Kidney epithelial cell (primary cell): Measurements from ENCODE around the gene FANCI. TPM values are rescaled to one million over a fixed set of nuclear protein-coding genes. Genes with fewer than 3 reads are reported as not detected.

Experiments
- DNase-seq: peaks from one replicate; pipeline ENCODE4 v3.0.0-alpha.2; 2010; ENCODE audit warnings: low read depth
- H3K27me3 ChIP-seq: 2 replicates; pipeline ENCODE4 v1.6.0; 2011; ENCODE audit warnings: low read length; ENCODE audit not compliant: control insufficient read depth, insufficient read depth
- H3K36me3 ChIP-seq: 2 replicates; pipeline ENCODE4 v1.5.1; 2011; ENCODE audit warnings: low read length; ENCODE audit not compliant: control insufficient read depth, insufficient read depth
- H3K4me3 ChIP-seq: 2 replicates; pipeline ENCODE4 v1.5.1; 2011; ENCODE audit warnings: low read depth, mild to moderate bottlenecking, control low read depth, low read length
- CTCF ChIP-seq: IDR thresholded peaks from 2 replicates; pipeline ENCODE4 v1.5.1; 2011; ENCODE audit warnings: mild to moderate bottlenecking, moderate library complexity, low read length, control low read depth, inconsistent platforms; ENCODE audit not compliant: insufficient read depth, poor library complexity, severe bottlenecking
- total RNA-seq: library from RNA; depleted of rRNA; stranded (reverse); fragments of >200 nt; gene quantifications from 2 replicates; pipeline ENCODE4 v1.2.3, GENCODE V29; 2015

The FANCI gene
- total RNA-seq, 1 donor from 2014 or later, result 68.3 TPM

GRCh38 chr15:89215627-89216026 lies 28.2 kb upstream of the FANCI start:
- TF ChIP-seq CTCF, result no peak
- Histone ChIP-seq H3K4me3 (no peak overlapping the region), H3K27me3 (peaks cover 2% of the 10 kb centered on the region), H3K36me3 (no peaks in the 10 kb centered on the region)
- no peak for DNase-seq

- DNase-seq, result no peak
- no peak for TF ChIP-seq CTCF
- no peaks in the 10 kb centered on the region for H3K36me3 ChIP-seq
- no peak overlapping the region for H3K4me3 ChIP-seq
- peaks cover 2% of the 10 kb centered on the region for H3K27me3 ChIP-seq
Observed at GRCh38 chr15:89217031-89217430, 26.7 kb upstream of the FANCI start.

- Histone ChIP-seq H3K27me3 (peaks cover 2% of the 10 kb centered on the region), H3K36me3 (no peaks in the 10 kb centered on the region), H3K4me3 (no peak overlapping the region)
- TF ChIP-seq CTCF, result no peak
- no peak for DNase-seq
Observed at GRCh38 chr15:89217686-89218376, 25.9 kb upstream of the FANCI start.

GRCh38 chr15:89218531-89218930 lies 25.2 kb upstream of the FANCI start:
- DNase-seq, result no peak
- Histone ChIP-seq H3K27me3 (peaks cover 2% of the 10 kb centered on the region), H3K36me3 (no peaks in the 10 kb centered on the region), H3K4me3 (no peak overlapping the region)
- no peak for TF ChIP-seq CTCF

- no peak for DNase-seq
- no peak for TF ChIP-seq CTCF
- H3K36me3 ChIP-seq, result no peaks in the 10 kb centered on the region
- peaks cover 2% of the 10 kb centered on the region for H3K27me3 ChIP-seq
- no peak within 1 kb of the TSS for H3K4me3 ChIP-seq
Observed at GRCh38 chr15:89221543-89221942, 22.2 kb upstream of the FANCI start, which contains the start of gene RLBP1. TSS of gene RLBP1 (minus strand) at chr15:89221579. CDS start at chr15:89218975, 2,604 bp downstream.

GRCh38 chr15:89225588-89225987 lies 18.2 kb upstream of the FANCI start:
- Histone ChIP-seq H3K27me3 (no peaks in the 10 kb centered on the region), H3K4me3 (no peak overlapping the region), H3K36me3 (no peaks in the 10 kb centered on the region)
- TF ChIP-seq CTCF, result no peak
- DNase-seq, result no peak
